Testis (tissue), 2 donors: ENCODE data around the gene IRS1.

ENCODE experiments used
- CTCF ChIP-seq, 3 experiments: fragments of 450-650 bp in 2 of 3; fragments of 200-600 bp in 1 of 3; sonication (generic) in 1 of 3; IDR thresholded peaks; one replicate each; pipeline ENCODE4 v1.5.1; 2016 to 2019; ENCODE audit warnings: antibody characterized with exemption in 3 of 3, mild to moderate bottlenecking in 2 of 3, moderate library complexity in 1 of 3
- POLR2A ChIP-seq: fragments of 450-650 bp; IDR thresholded peaks from one replicate; pipeline ENCODE4 v1.6.1; 2017; ENCODE audit warnings: antibody characterized with exemption, mild to moderate bottlenecking, moderate library complexity

DNA sequence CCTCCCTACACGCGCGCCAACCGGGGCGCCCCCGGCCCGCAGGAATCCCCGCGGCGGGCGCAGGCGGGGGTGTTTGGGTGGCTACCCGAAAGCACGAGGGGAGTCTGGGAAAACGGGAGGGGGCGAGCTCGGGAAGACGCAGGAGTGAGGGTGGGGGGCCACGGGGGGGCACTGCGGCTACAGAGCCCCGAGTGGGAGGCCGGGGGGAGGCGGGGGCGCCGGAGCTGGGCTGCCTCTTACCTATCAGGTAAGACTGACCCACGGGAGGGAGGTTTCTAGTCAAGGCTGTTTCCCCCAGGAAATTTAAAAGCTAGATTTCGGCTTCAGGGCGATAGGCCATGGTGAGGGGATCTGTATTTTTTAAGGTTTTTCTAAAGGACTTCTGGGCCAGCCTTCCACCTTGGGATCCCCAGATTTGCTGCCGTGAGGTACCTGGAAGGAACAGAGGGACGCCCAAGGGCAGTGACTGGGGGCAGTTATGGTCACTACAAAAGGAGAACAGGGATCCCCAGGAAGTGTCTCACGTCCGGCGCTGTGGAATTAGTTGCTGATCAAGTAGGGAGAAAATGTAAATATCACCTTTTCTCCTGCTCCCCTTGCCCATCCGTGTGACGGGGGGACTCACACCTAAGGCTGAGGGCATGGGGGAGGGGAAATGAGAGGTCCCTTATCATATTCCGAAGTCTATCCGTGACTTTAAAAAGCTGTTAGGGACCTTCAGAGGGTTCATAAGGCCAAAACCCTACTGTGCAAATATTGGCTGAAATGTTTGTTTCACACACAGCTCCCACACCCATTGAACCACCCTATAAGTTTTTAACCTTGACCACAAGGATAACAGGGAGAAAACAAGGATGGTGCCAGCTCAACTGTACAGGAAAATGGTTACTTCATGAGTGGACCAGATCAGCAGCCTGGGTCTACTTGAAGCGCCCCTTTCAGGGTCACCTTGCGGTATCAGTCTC lies 638 bp upstream of the IRS1 start:
- TF ChIP-seq CTCF (IDR thresholded peaks at IDR 0.05) = peak in 1 of 3 experiments; percentile 4
- no peak for TF ChIP-seq POLR2A
